Tibial nerve (tissue), 4 donors: ENCODE measurements around the gene TRAPPC2L.

Experiments
- CTCF ChIP-seq, 5 experiments: fragments of 200-600 bp in 3 of 5; fragments of 450-650 bp in 2 of 5; sonication (generic) in 3 of 5; IDR thresholded peaks; one replicate each; pipeline ENCODE4 v1.5.1; 2016 to 2019; ENCODE audit warnings: antibody characterized with exemption in 5 of 5, mild to moderate bottlenecking in 3 of 5, moderate library complexity in 2 of 5
- EP300 ChIP-seq, 2 donors: sonication (generic); formaldehyde crosslinking; IDR thresholded peaks; one replicate each; pipeline ENCODE4 v1.6.1; 2017; ENCODE audit warnings: antibody characterized with exemption in 2 of 2, mild to moderate bottlenecking in 1 of 2
- POLR2A ChIP-seq, 2 donors: fragments of 450-650 bp; IDR thresholded peaks; one replicate each; pipeline ENCODE4 v1.6.1; 2017; ENCODE audit warnings: antibody characterized with exemption in 2 of 2, mild to moderate bottlenecking in 2 of 2, moderate library complexity in 2 of 2

GRCh38 chr16:88886845-88887521, 30.1 kb downstream of the TRAPPC2L start:
- no peak for TF ChIP-seq POLR2A (IDR thresholded peaks at IDR 0.05)
- peak in 1 of 5 experiments; percentile 41 for TF ChIP-seq CTCF (IDR thresholded peaks at IDR 0.05)
- TF ChIP-seq EP300 (IDR thresholded peaks at IDR 0.05) = peak in 1 of 2 donors; percentile 48
